NT2/D1 (cell line): ENCODE data around the gene PHYHIPL.

Source experiments
- SUZ12 ChIP-seq: IDR thresholded peaks from 2 replicates; pipeline ENCODE4 v1.6.1; 2011; ENCODE audit not compliant: insufficient read length, insufficient read depth; ENCODE audit errors: extremely low read depth
- YY1 ChIP-seq: IDR thresholded peaks from 2 replicates; pipeline ENCODE4 v1.6.1; 2011; ENCODE audit not compliant: insufficient read length, insufficient read depth
- ZNF274 ChIP-seq: IDR thresholded peaks from 2 replicates; pipeline ENCODE4 v1.6.1; 2011; ENCODE audit warnings: mild to moderate bottlenecking, low read depth, low read length

DNA sequence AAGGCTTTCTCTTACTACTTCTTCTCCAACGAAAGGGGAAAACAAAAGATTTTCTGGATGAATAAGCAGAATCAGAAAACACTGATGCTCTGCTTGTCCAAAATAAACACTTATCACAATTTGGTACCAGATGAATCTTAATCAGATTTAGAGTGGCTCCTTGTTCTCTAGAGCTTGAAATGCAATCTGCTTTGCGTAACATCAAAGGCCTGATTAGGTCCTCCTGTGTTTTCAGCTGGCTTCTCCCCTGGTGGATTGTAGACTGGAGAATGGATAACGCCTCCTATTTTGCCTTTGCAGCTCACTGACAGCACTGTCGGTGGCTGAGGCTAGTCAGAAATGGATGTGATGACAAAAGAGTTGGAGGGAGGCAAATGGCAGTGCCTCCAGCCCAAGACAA lies 94.7 kb downstream of the PHYHIPL start:
- TF ChIP-seq ZNF274, result no peak
- TF ChIP-seq SUZ12, result no peak
- TF ChIP-seq YY1, result no peak
